ENCODE data around the gene FBXO47.
A peak's percentile ranks its signal among the peaks of the same experiment; 100 is the strongest.

The FBXO47 gene

DNA sequence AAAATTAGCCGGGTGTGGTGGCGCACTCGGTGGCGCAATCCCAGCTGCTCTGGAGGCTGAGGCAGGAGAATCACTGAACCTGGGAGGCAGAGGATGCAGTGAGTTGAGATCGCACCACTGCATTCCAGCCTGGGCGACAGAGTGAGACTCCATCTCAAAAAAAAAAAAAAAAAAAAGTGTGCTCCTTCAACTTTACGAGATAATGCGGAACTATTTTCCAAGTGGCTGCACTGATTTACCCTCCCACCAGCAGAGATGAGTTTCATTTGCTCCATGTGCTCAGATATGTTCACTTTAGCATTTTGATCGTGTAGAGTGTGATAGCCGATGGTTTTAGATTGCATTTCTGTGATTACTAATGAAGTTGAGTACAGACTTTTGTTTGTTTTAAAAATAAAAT, 61.8 kb downstream of the FBXO47 start:
- DNase-seq (ENCODE audit: low read depth in 2 of 3, low spot score in 2 of 3), result no peak

- no peak for DNase-seq (ENCODE audit: low read depth in 2 of 3, low spot score in 2 of 3)
Observed at GRCh38 chr17:38904892-38905291, 62.3 kb downstream of the FBXO47 start.

- no peak for DNase-seq (ENCODE audit: low read depth in 2 of 3, low spot score in 2 of 3)
Observed at GRCh38 chr17:38903404-38903803, 63.8 kb downstream of the FBXO47 start.

DNA sequence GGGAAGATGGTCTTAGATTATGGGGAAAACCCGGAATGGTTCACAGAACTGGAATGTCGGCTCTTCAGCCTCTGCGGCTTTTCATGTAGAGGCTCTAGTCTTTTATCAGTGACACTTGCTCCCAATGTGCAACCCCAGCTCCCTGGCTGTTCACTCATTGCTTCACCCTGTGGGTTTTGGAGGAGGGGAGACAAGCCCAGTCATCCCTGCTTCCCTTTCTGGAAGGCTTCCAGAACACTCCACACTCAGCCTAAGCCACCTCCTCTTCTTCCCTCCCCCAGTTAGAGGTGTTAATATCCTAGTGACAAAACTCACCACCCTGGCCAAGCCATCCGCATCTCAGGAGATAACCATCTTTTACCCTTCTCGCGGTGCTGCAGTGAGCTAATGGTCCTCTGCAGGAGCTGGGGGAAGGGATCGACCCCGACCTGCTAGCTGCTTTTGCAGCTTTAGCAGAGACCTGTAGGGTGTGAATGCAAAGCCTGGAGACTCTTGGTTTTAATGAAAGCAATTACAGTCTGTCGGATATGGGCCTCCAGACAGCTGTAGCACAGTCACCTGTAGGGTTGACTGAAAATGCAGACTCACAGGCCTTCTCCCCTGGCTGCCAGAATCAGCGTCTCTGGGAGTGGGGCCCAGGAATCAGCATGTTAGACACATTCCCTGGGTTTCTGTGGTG, 66.1 kb downstream of the FBXO47 start:
- DNase-seq (ENCODE audit: low read depth in 2 of 3, low spot score in 2 of 3), result no peak

- DNase-seq (ENCODE audit: low read depth in 2 of 3, low spot score in 2 of 3), result no peak
Observed at GRCh38 chr17:38899421-38899820, 67.8 kb downstream of the FBXO47 start.

DNA sequence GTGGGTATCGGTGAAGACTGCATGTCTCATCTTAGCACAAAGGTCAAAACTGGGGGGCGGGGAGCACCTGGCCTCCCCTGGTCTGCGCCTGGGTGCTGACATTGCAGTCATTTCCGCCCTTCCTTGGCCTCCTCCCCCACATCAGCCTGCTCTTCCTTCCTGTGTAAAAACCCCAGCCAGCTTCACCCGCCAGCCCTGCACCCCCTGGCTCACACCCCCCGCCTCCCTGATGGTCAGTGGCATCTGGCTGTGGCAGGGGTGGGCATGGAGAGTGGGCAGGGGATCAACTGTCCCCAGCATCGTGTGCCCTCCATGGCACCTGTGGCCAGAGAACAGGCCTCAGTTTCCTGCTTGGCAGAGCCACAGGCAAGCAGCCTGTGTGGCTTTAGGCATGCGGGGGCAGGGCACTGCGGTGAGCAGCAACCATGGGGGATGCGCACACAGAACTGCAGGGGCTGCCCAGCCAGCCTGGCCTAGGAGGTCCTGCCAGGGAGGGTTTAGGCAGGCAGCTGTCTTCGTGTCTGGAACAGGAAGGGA, 68.3 kb downstream of the FBXO47 start:
- DNase-seq (ENCODE audit: low read depth in 2 of 3, low spot score in 2 of 3), result peak; percentile 62 to 81 (median 64)

DNA sequence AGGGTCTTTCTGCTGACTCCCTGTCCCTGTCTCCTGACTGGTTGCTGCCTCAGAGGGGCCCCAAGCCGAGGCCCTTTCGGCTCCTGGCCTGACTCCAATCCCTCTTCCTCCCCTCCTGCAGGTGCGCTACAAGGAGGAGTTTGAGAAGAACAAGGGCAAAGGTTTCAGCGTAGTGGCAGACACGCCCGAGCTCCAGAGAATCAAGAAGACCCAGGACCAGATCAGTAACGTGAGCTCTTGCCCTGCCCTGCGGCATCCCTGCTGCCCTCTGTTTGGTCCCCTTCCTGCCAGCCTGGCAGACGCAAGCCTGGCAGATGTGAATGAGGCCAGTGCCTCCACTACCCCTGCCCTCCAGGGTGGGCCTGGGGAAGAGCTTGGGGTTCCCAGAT, 68.9 kb downstream of the FBXO47 start:
- DNase-seq (ENCODE audit: low read depth in 2 of 3, low spot score in 2 of 3), result no peak

GRCh38 chr17:38897671-38898290, 69.4 kb downstream of the FBXO47 start:
- no peak for DNase-seq (ENCODE audit: low read depth in 2 of 3, low spot score in 2 of 3)

GRCh38 chr17:38897176-38897575, 70.0 kb downstream of the FBXO47 start:
- DNase-seq (ENCODE audit: low read depth in 2 of 3, low spot score in 2 of 3), result no peak

- no peak for DNase-seq (ENCODE audit: low read depth in 2 of 3, low spot score in 2 of 3)
Observed at GRCh38 chr17:38896346-38896954, 70.8 kb downstream of the FBXO47 start.

- DNase-seq (ENCODE audit: low read depth in 2 of 3, low spot score in 2 of 3), result no peak
Observed at GRCh38 chr17:38894276-38894675, 72.9 kb downstream of the FBXO47 start.

- DNase-seq (ENCODE audit: low read depth in 2 of 3, low spot score in 2 of 3), result no peak
Observed at GRCh38 chr17:38893607-38894006, 73.6 kb downstream of the FBXO47 start.

DNA sequence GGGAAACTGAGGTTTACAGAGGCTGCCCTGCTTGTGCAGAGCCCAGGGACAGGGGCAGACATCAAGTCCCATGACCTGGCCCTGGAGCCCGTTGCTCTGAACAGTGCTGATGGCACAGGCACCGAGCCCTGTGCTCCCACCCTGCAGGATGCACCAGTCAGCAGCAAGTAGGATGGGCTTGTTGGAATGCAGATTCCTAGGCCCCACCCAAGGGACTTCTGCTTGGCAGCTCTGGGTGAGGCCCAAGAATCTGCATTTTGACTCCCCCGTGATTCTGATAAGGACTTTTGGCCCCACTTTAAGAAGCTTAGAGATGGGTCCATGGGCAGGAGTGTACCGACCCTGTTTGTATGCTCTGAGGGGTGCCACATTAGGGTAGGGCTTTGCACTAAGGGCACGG, 74.1 kb downstream of the FBXO47 start:
- no peak for DNase-seq (ENCODE audit: low read depth in 2 of 3, low spot score in 2 of 3)

DNA sequence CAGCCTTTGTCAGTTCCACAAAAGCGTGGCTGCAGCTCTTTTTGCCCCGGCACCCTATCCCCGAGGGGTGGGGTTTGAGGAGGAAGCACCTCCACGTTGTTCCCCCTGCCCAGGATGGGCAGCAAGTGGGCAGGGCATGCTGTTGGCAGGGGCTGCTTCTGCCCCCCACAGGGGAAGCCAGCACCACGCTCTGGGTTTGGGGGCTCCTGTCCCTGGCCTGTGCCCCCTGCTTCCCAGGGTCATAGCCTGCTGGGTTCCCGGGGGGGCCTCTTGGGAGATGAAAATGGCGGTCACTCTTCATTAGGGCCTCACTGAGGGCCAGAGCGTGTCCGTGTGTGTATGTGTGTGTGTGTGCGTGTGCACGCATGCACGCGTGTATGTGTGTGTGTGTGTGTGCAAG, 74.6 kb downstream of the FBXO47 start:
- DNase-seq (ENCODE audit: low read depth in 2 of 3, low spot score in 2 of 3), result no peak

DNA sequence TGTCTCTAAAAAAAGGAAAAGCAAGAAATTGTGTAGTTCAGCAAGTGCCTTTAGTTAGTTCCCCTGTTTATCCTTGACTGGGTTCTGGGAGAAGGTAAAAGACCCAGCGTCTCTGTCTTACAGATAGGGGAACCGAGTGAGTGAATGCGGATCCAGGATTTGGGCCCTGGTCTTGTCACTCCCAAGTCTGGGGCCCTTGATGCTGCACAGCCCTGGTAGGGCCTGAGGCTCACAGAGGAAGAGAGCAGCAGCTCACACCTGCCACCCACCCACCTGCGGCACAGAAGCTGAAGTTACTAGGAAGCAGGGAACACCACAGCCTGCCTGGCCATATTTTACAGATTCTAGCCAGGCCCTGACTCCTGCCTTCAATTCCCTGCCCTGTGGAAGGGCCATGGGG, 75.1 kb downstream of the FBXO47 start:
- no peak for DNase-seq (ENCODE audit: low read depth in 2 of 3, low spot score in 2 of 3)

- no peak for DNase-seq (ENCODE audit: low read depth in 2 of 3, low spot score in 2 of 3)
Observed at GRCh38 chr17:38891441-38891840, 75.8 kb downstream of the FBXO47 start.

GRCh38 chr17:38890410-38890746, 76.8 kb downstream of the FBXO47 start:
- DNase-seq (ENCODE audit: low read depth in 2 of 3, low spot score in 2 of 3), result no peak

GRCh38 chr17:38889745-38890409, 77.3 kb downstream of the FBXO47 start:
- DNase-seq (ENCODE audit: low read depth in 2 of 3, low spot score in 2 of 3), result no peak

DNA sequence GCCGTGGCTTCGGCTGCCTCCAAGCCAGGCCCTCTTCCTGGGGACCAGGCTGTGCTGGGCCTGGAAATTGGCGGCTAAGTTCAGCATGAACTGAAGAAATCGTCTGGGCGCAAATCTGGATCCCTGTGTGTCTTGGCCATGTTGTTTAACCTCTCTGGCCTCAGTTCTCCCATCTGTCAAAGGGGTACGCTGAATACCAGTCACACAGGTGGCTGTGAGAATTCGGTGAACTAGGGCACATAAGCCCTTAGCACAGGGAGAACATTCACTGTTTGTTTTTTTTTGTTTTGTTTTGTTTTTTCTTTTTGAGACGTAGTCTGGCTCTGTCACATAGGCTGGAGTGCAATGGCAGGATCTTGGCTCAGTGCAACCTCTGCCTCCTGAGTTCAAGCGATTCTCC, 78.4 kb downstream of the FBXO47 start:
- DNase-seq (ENCODE audit: low read depth in 2 of 3, low spot score in 2 of 3), result no peak

- DNase-seq (ENCODE audit: low read depth in 2 of 3, low spot score in 2 of 3), result no peak
Observed at GRCh38 chr17:38886643-38887010, 80.6 kb downstream of the FBXO47 start.
